Endothelial cell of umbilical vein (primary cell): ENCODE measurements around the gene CD300LB. TPM values are rescaled to one million over a fixed set of nuclear protein-coding genes. Genes with fewer than 3 reads are reported as not detected.

Experiments used
- BruUV-seq: library from RNA; stranded (reverse); fragments of 400-500 nt; replicated peaks from 2 replicates; lab custom pipeline; 2021; lab: Mats Ljungman, UMichigan
- CTCF ChIA-PET: fragments of 300-600, 350-600 bp; sonication (Branson Sonifier 250); formaldehyde crosslinking; loops from one replicate; lab custom pipeline; 2021; ENCODE audit warnings: antibody characterized with exemption, inconsistent platforms; lab: Charles Lee
- POLR2A ChIA-PET: fragments of 300-600, 350-600 bp; sonication (Branson Sonifier 250); formaldehyde crosslinking; loops from one replicate; lab custom pipeline; 2021; ENCODE audit warnings: antibody characterized with exemption, inconsistent platforms; lab: Charles Lee
- DNase-seq: peaks from one replicate; pipeline ENCODE4 v3.0.0-alpha.2; 2011; ENCODE audit warnings: low read depth, low spot score
- FAIRE-seq: peaks from 2 replicates; lab custom pipeline; 2011; peaks lifted over from hg19 to GRCh38; lab: Jason Lieb, UNC
- H2AFZ ChIP-seq: 2 replicates; pipeline ENCODE4 v1.6.0; 2012; ENCODE audit warnings: low read depth, low read length, control low read depth, inconsistent platforms
- H3K27ac ChIP-seq: 2 replicates; pipeline ENCODE4 v1.5.1; 2011; ENCODE audit warnings: low read depth, mild to moderate bottlenecking, control low read depth, low read length, moderate library complexity; ENCODE audit not compliant: insufficient read depth
- H3K27me3 ChIP-seq, 2 experiments: 2 replicates each; pipeline versions ENCODE4 v1.6.0 to v1.6.1; 2011; ENCODE audit warnings: low read length in 2 of 2, mixed read lengths in 1 of 2; ENCODE audit not compliant: control insufficient read depth in 2 of 2, insufficient read depth in 2 of 2
- H3K36me3 ChIP-seq, 2 experiments: 2 replicates in 1 of 2; 3 replicates in 1 of 2; pipeline ENCODE4 v1.5.1; 2011; ENCODE audit warnings: low read length in 2 of 2, mild to moderate bottlenecking in 1 of 2, moderate library complexity in 1 of 2; ENCODE audit not compliant: control insufficient read depth in 2 of 2, insufficient read depth in 2 of 2; ENCODE audit errors: extremely low read depth in 1 of 2
- H3K4me1 ChIP-seq: 3 replicates; pipeline ENCODE4 v1.5.1; 2011; ENCODE audit warnings: mild to moderate bottlenecking, low read length; ENCODE audit not compliant: control insufficient read depth, insufficient read depth; ENCODE audit errors: extremely low read depth
- H3K4me2 ChIP-seq: 2 replicates; pipeline ENCODE4 v1.6.1; 2011; ENCODE audit warnings: low read length, control low read depth, mixed read lengths; ENCODE audit not compliant: insufficient read depth
- H3K4me3 ChIP-seq, 3 experiments: fragments of 200-600 bp in 1 of 3; sonication (generic), shearing (Covaris generic) in 1 of 3; replicated peaks in 1 of 3; 2 replicates each; pipeline ENCODE4 v1.5.1; 2011 to 2016; ENCODE audit warnings: control low read depth in 3 of 3, low read length in 3 of 3, mild to moderate bottlenecking in 2 of 3, inconsistent platforms in 1 of 3, low read depth in 1 of 3, moderate library complexity in 1 of 3; ENCODE audit not compliant: insufficient read depth in 1 of 3
- H3K79me2 ChIP-seq: 2 replicates; pipeline ENCODE4 v1.6.0; 2012; ENCODE audit warnings: low read length, inconsistent platforms; ENCODE audit not compliant: control insufficient read depth, insufficient read depth
- H3K9ac ChIP-seq: replicated peaks from 2 replicates; pipeline ENCODE3; 2011; ENCODE audit warnings: low read length, control low read depth; ENCODE audit not compliant: insufficient read depth; ENCODE audit errors: extremely low read depth
- H3K9me1 ChIP-seq: replicated peaks from 3 replicates; pipeline ENCODE4 v1.6.0; 2011; ENCODE audit warnings: mild to moderate bottlenecking, low read length; ENCODE audit not compliant: control insufficient read depth, insufficient read depth; ENCODE audit errors: extremely low read depth
- H3K9me3 ChIP-seq: replicated peaks from 2 replicates; pipeline ENCODE4 v1.5.1; 2012; ENCODE audit warnings: low read length, inconsistent platforms; ENCODE audit not compliant: control insufficient read depth, insufficient read depth
- H4K20me1 ChIP-seq: replicated peaks from 2 replicates; pipeline ENCODE3; 2011; ENCODE audit warnings: mild to moderate bottlenecking, low read length; ENCODE audit not compliant: control insufficient read depth, insufficient read depth; ENCODE audit errors: extremely low read depth
- CTCF ChIP-seq, 2 donors: IDR thresholded peaks; 1 replicate in 1 of 2; 2 replicates in 1 of 2; pipeline ENCODE4 v1.5.1; 2011; ENCODE audit warnings: low read length in 2 of 2, mild to moderate bottlenecking in 2 of 2, moderate library complexity in 2 of 2, control low read depth in 1 of 2, inconsistent platforms in 1 of 2, low read depth in 1 of 2; ENCODE audit not compliant: insufficient read depth in 1 of 2; ENCODE audit errors: extremely low read depth in 1 of 2
- EZH2 ChIP-seq: IDR thresholded peaks from 2 replicates; pipeline ENCODE4 v1.6.1; 2012; ENCODE audit warnings: borderline replicate concordance, low read depth, mild to moderate bottlenecking, moderate library complexity, low read length, inconsistent platforms; ENCODE audit not compliant: severe bottlenecking
- FOS ChIP-seq: IDR thresholded peaks from 2 replicates; pipeline ENCODE4 v1.6.1; 2011; ENCODE audit warnings: mild to moderate bottlenecking, low read length, moderate library complexity, borderline replicate concordance; ENCODE audit not compliant: insufficient read depth
- GATA2 ChIP-seq: IDR thresholded peaks from 2 replicates; pipeline ENCODE4 v1.7.0; 2011; ENCODE audit warnings: low read depth, mild to moderate bottlenecking, moderate library complexity, mixed read lengths, low read length; ENCODE audit not compliant: insufficient read length, insufficient read depth
- JUN ChIP-seq: IDR thresholded peaks from 2 replicates; pipeline ENCODE4 v1.6.1; 2011; ENCODE audit warnings: borderline replicate concordance, low read depth; ENCODE audit not compliant: insufficient read length, insufficient read depth
- MYC ChIP-seq: IDR thresholded peaks from one replicate; pipeline ENCODE4 v1.6.1; 2011; ENCODE audit warnings: mild to moderate bottlenecking, low read depth, low read length
- POLR2A ChIP-seq: IDR thresholded peaks from 2 replicates; pipeline ENCODE4 v1.6.1; 2012; ENCODE audit warnings: low read depth, mild to moderate bottlenecking, control low read depth, low read length
- POLR2AphosphoS5 ChIP-seq: IDR thresholded peaks from 2 replicates; pipeline ENCODE4 v1.6.1; 2012; ENCODE audit warnings: low read depth, mild to moderate bottlenecking, control low read depth, low read length, moderate library complexity; ENCODE audit not compliant: insufficient read depth
- dilution Hi-C: fragments of 300-500 bp; cut with MboI; formaldehyde crosslinking; loops from one replicate; pipeline ENCODE4 v1.15.0; 2019; ENCODE audit warnings: low sequenced_read_pairs; ENCODE audit not compliant: extremely low pct_ligation_motif_present
- intact Hi-C: fragments of 100-400 bp; cut with micrococcal nuclease; formaldehyde crosslinking; loops from one replicate; pipeline ENCODE4 v1.10.0; 2022
- polyA plus RNA-seq, 4 experiments: library from polyadenylated mRNA; depleted of rRNA in 3 of 4; stranded (reverse) in 3 of 4; unstranded in 1 of 4; fragments of >200 nt; gene quantifications; 2 replicates each; pipeline versions ENCODE4 v1.2.1 to v1.2.3, GENCODE V29; 2011 to 2012; ENCODE audit warnings: missing spikeins in 1 of 4
- total RNA-seq: library from RNA; stranded (reverse); gene quantifications from 2 replicates; pipeline ENCODE4 v1.2.3, GENCODE V29; 2021
- TF ChIP-seq, protein P1 (sequence below): IDR thresholded peaks from 2 replicates; pipeline ENCODE4 v1.6.1; 2011; ENCODE audit not compliant: insufficient read depth, insufficient read length

Gene CD300LB
- total and polyA plus RNA-seq, 2 donors (not counting 3 experiments of a cell fraction or from before 2014, with no cell fraction given) = not detected

DNA sequence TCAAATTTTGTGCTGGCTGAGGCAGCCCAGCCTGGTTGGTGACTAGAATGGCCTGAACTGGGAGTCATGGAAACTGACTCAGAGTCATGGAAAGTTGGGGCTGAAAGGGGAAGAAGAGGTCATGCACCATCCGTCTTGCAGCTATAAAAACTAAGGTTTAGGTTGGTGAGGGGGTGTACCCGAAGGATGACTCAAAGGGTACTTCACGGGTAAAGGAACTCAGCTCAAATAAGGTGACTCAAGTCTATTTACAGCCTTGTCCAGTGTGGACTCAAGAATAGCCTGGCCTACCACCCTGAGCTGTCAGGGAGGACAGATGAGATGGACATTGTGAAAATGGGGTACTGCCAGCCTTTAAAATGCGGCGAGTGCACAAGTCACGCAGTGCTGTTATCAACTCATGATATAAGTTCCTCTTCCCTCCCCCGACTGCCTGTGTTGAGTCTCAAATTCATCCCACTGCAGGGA, 18.6 kb downstream of the CD300LB start:
- Histone ChIP-seq H3K9me1 (no peaks in the 10 kb centered on the region), H3K9ac (no peak overlapping the region), H2AFZ (no peak overlapping the region), H3K4me1 (no peaks in the 10 kb centered on the region), H3K9me3 (no peaks in the 10 kb centered on the region), H3K79me2 (no peaks in the 10 kb centered on the region), H3K36me3 (no peaks in the 10 kb centered on the region), H3K27ac (no peak overlapping the region), H3K4me2 (no peak overlapping the region), H4K20me1 (no peaks in the 10 kb centered on the region), H3K4me3 (no peak overlapping the region), H3K27me3 (no peaks in the 10 kb centered on the region)
- ChIA-PET CTCF (interaction anchor here (0.8 kb wide), 1 partner anchor 144 kb away, joined by 3 read pairs; no protein-coding TSS in a partner anchor), POLR2A (no interaction called here)
- no TSS peak for BruUV-seq
- intact Hi-C loops = no loop called here
- dilution Hi-C loops = no loop called here
- DNase-seq = no peak
- TF ChIP-seq POLR2AphosphoS5 (no peak), GATA2 (no peak), FOS (no peak), POLR2A (no peak), CTCF (IDR thresholded peaks at IDR 0.05; ENCODE audit: extremely low read depth in 1 of 2, insufficient read depth in 1 of 2, low read depth in 1 of 2, low read length in 2 of 2) (no peak), JUN (no peak), EZH2 (no peak), MYC (no peak)
- TF ChIP-seq, protein P1, sequence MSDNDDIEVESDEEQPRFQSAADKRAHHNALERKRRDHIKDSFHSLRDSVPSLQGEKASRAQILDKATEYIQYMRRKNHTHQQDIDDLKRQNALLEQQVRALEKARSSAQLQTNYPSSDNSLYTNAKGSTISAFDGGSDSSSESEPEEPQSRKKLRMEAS = no peak
- no peak for FAIRE-seq
